ENCODE data around the gene SPANXN3.

GRCh38 chrX:143486105-143486504 lies 31.2 kb downstream of the SPANXN3 start:
- TF ChIP-seq POLR2AphosphoS5 (IDR thresholded peaks at IDR 0.05): no peak
- no peak for TF ChIP-seq EP300 (IDR thresholded peaks at IDR 0.05)
- no peak for TF ChIP-seq CTCF (IDR thresholded peaks at IDR 0.05)
- TF ChIP-seq POLR2A (IDR thresholded peaks at IDR 0.05): no peak
